ENCODE results near the gene NEMP1. TPM values are rescaled to one million over a fixed set of nuclear protein-coding genes. Genes with fewer than 3 reads are reported as not detected.

Gene NEMP1
- total RNA-seq, 1 experiment from 2014 or later = 16.4 TPM

- no peak overlapping the region for H3K9ac ChIP-seq (ENCODE audit: low read length)
- H3K27me3 ChIP-seq (ENCODE audit: low read length) = no peaks in the 10 kb centered on the region
- no peaks in the 10 kb centered on the region for H3K36me3 ChIP-seq (ENCODE audit: low read depth, low read length)
- no peaks in the 10 kb centered on the region for H3K9me2 ChIP-seq (replicated peaks; ENCODE audit: low read length)
- intact Hi-C loops (cut with micrococcal nuclease) = no loop called here
- no peak overlapping the region for H3K4me3 ChIP-seq (ENCODE audit: low read length)
- no peak for TF ChIP-seq EZH2phosphoT487 (IDR thresholded peaks at IDR 0.05; ENCODE audit: borderline replicate concordance, low read length)
- TF ChIP-seq CTCF (conservative IDR thresholded peaks at IDR 0.05; ENCODE audit: low read depth, low read length) = no peak
- no peak for TF ChIP-seq EZH2 (IDR thresholded peaks at IDR 0.05; ENCODE audit: low read length, unreplicated experiment)
- DNase-seq = no peak
- H3K27ac ChIP-seq (ENCODE audit: low read length) = no peak overlapping the region
- H3K79me2 ChIP-seq (ENCODE audit: low read length) = peaks cover under 1% of the 10 kb centered on the region; the same call in 1 of the 2 replicates
- peak; percentile 30 for ATAC-seq
- ChIA-PET CTCF (no interaction called here), POLR2A (ENCODE audit: unreplicated experiment) (no interaction called here)
- BruUV-seq (replicated peaks) = TSS peak; percentile 35
- peaks cover 9% of the 10 kb centered on the region; the same call in 1 of the 2 replicates for H3K4me1 ChIP-seq (ENCODE audit: insufficient read depth, low read length)
- no peak overlapping the region for H3K4me2 ChIP-seq (ENCODE audit: low read length)
- no peaks in the 10 kb centered on the region for H3F3A ChIP-seq (ENCODE audit: low read length, unreplicated experiment)
- no peaks in the 10 kb centered on the region for H4K20me1 ChIP-seq (ENCODE audit: low read length)
- no peaks in the 10 kb centered on the region for H3K9me3 ChIP-seq (ENCODE audit: low read length)
- no peak overlapping the region for H2AFZ ChIP-seq (ENCODE audit: low read length)
Measured at GRCh38 chr12:57096099-57096572, 17.5 kb upstream of the NEMP1 start.

- DNase-seq (no peak), ATAC-seq (no peak)
- H3K27ac ChIP-seq (ENCODE audit: low read length) = no peak overlapping the region
- H4K20me1 ChIP-seq (ENCODE audit: low read length) = no peaks in the 10 kb centered on the region
- no peak overlapping the region for H3K4me3 ChIP-seq (ENCODE audit: low read length)
- no peaks in the 10 kb centered on the region for H3K9me2 ChIP-seq (replicated peaks; ENCODE audit: low read length)
- H3K79me2 ChIP-seq (ENCODE audit: low read length) = peaks cover 8% of the 10 kb centered on the region
- H3K9ac ChIP-seq (ENCODE audit: low read length) = no peak overlapping the region
- ChIA-PET POLR2A (ENCODE audit: unreplicated experiment) (no interaction called here), CTCF (no interaction called here)
- no peak overlapping the region for H2AFZ ChIP-seq (ENCODE audit: low read length)
- H3F3A ChIP-seq (ENCODE audit: low read length, unreplicated experiment) = no peaks in the 10 kb centered on the region
- no peak for TF ChIP-seq CTCF (conservative IDR thresholded peaks at IDR 0.05; ENCODE audit: low read depth, low read length)
- no peak for TF ChIP-seq EZH2phosphoT487 (IDR thresholded peaks at IDR 0.05; ENCODE audit: borderline replicate concordance, low read length)
- TF ChIP-seq EZH2 (IDR thresholded peaks at IDR 0.05; ENCODE audit: low read length, unreplicated experiment) = no peak
- no peaks in the 10 kb centered on the region for H3K9me3 ChIP-seq (ENCODE audit: low read length)
- H3K4me1 ChIP-seq (ENCODE audit: insufficient read depth, low read length) = peaks cover 9% of the 10 kb centered on the region
- H3K36me3 ChIP-seq (ENCODE audit: low read depth, low read length) = no peaks in the 10 kb centered on the region
- no peak overlapping the region for H3K4me2 ChIP-seq (ENCODE audit: low read length)
- no peaks in the 10 kb centered on the region for H3K27me3 ChIP-seq (ENCODE audit: low read length)
- intact Hi-C loops (cut with micrococcal nuclease) = no loop called here
- BruUV-seq (replicated peaks) = no TSS peak
Measured at GRCh38 chr12:57095440-57095839, 16.8 kb upstream of the NEMP1 start.

- Histone ChIP-seq H3K27me3 (ENCODE audit: low read length) (no peaks in the 10 kb centered on the region), H3K27ac (ENCODE audit: low read length) (no peak overlapping the region), H3K9ac (ENCODE audit: low read length) (no peak overlapping the region), H3K79me2 (ENCODE audit: low read length) (peaks cover 15% of the 10 kb centered on the region), H3K4me3 (ENCODE audit: low read length) (no peak overlapping the region), H3K36me3 (ENCODE audit: low read depth, low read length) (no peaks in the 10 kb centered on the region), H3F3A (ENCODE audit: low read length, unreplicated experiment) (no peaks in the 10 kb centered on the region), H3K4me2 (ENCODE audit: low read length) (no peak overlapping the region), H4K20me1 (ENCODE audit: low read length) (no peaks in the 10 kb centered on the region), H2AFZ (ENCODE audit: low read length) (no peak overlapping the region), H3K9me3 (ENCODE audit: low read length) (no peaks in the 10 kb centered on the region), H3K9me2 (replicated peaks; ENCODE audit: low read length) (no peaks in the 10 kb centered on the region), H3K4me1 (ENCODE audit: insufficient read depth, low read length) (peaks cover 9% of the 10 kb centered on the region)
- ChIA-PET CTCF (no interaction called here), POLR2A (ENCODE audit: unreplicated experiment) (no interaction called here)
- intact Hi-C loops (cut with micrococcal nuclease) = no loop called here
- BruUV-seq (replicated peaks) = no TSS peak
- TF ChIP-seq EZH2 (IDR thresholded peaks at IDR 0.05; ENCODE audit: low read length, unreplicated experiment) (no peak), EZH2phosphoT487 (IDR thresholded peaks at IDR 0.05; ENCODE audit: borderline replicate concordance, low read length) (no peak), CTCF (conservative IDR thresholded peaks at IDR 0.05; ENCODE audit: low read depth, low read length) (no peak)
- DNase-seq (no peak), ATAC-seq (no peak)
Measured at GRCh38 chr12:57094208-57095160, 15.9 kb upstream of the NEMP1 start.
